Nephron (organoid): ENCODE data around the gene SF3B2.
A peak's percentile ranks its signal among the peaks of the same experiment; 100 is the strongest.

Source experiments
- H3K27ac Mint-ChIP-seq, 3 experiments: 2 replicates each; pipeline ENCODE4 v1.8.0; 2020; ENCODE audit warnings: mixed read lengths in 3 of 3, mild to moderate bottlenecking in 2 of 3, moderate library complexity in 1 of 3
- H3K27me3 Mint-ChIP-seq: 2 replicates; pipeline ENCODE4 v1.8.0; 2021; ENCODE audit warnings: low read depth, mild to moderate bottlenecking, moderate library complexity, mixed read lengths
- H3K36me3 Mint-ChIP-seq: 2 replicates; pipeline ENCODE4 v1.8.0; 2020; ENCODE audit warnings: low read depth, mixed read lengths
- H3K4me1 Mint-ChIP-seq: 2 replicates; pipeline ENCODE4 v1.8.0; 2020; ENCODE audit warnings: mixed read lengths
- H3K4me3 Mint-ChIP-seq, 3 experiments: 2 replicates each; pipeline ENCODE4 v1.8.0; 2020; ENCODE audit warnings: mild to moderate bottlenecking in 3 of 3, mixed read lengths in 3 of 3, moderate library complexity in 2 of 3
- H3K9me3 Mint-ChIP-seq: 2 replicates; pipeline ENCODE4 v1.8.0; 2020; ENCODE audit warnings: mixed read lengths
- CTCF ChIP-seq, 3 experiments: fragments of 200-600 bp; sonication (generic); IDR thresholded peaks; one replicate each; pipeline ENCODE4 v1.5.0; 2021; ENCODE audit warnings: antibody characterized with exemption in 3 of 3; ENCODE audit not compliant: unreplicated experiment in 3 of 3

The SF3B2 gene

GRCh38 chr11:66042227-66042995 lies 9.8 kb upstream of the SF3B2 start:
- TF ChIP-seq CTCF (IDR thresholded peaks at IDR 0.05; ENCODE audit: unreplicated experiment in 3 of 3) = no peak
- peaks cover 3% of the 10 kb centered on the region for H3K27me3 Mint-ChIP-seq
- H3K4me1 Mint-ChIP-seq = no peaks in the 10 kb centered on the region
- no peak overlapping the region for H3K4me3 Mint-ChIP-seq
- H3K36me3 Mint-ChIP-seq = no peaks in the 10 kb centered on the region
- H3K9me3 Mint-ChIP-seq = peaks cover 5% of the 10 kb centered on the region
- no peak overlapping the region for H3K27ac Mint-ChIP-seq

DNA sequence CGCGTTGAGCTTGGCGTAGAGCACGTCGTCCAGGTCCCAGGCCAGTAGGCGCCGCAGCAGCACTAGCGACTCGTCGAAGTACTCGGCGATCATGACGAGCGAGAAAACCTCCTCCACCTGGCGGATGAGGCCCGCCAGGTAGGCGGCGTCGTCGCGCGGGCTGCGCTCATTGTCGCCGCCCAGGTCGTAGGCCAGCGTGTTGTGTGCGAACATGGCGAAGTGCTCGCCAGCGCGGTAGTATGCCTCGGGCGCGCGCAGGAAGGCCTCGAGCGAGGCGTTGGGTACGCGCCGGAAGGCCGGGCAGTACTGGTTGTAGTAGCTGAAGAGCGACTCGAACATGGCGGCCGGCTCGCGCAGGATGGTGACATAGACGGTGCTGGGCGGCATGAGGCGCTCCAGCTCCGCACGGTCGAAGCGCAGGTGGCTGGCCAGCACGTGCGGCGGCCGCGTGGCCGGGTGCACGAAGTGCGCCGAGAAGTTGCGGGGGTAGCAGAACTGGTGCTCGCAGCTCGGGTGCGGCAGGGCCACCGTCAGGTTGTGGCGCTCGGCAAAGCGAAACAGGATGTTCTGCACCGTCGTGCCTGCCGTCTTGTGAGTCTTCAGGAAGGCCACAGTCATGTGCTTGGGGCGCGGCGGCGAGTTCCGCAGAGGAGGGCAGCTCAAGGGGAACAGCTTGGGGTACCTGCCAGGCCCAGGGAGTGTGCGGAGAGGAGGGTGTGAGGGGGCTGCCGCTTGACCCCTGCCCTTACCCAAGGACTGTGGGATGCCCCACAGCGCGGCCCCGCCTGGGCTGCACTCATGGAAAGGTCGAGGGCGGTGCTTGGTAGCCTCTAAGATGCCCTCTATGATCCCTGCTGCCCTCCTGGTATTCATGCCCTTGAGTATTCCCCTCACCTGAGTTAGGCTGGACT lies 8.9 kb upstream of the SF3B2 start:
- TF ChIP-seq CTCF (IDR thresholded peaks at IDR 0.05; ENCODE audit: unreplicated experiment in 3 of 3) = no peak
- Mint-ChIP-seq H3K27me3 (peaks cover 3% of the 10 kb centered on the region), H3K4me1 (peaks cover 7% of the 10 kb centered on the region), H3K27ac (no peak overlapping the region), H3K9me3 (no peaks in the 10 kb centered on the region), H3K4me3 (no peak overlapping the region), H3K36me3 (no peaks in the 10 kb centered on the region)

GRCh38 chr11:66044757-66045156 lies 7.4 kb upstream of the SF3B2 start:
- no peak overlapping the region for H3K27ac Mint-ChIP-seq
- no peak overlapping the region for H3K4me3 Mint-ChIP-seq
- no peaks in the 10 kb centered on the region for H3K36me3 Mint-ChIP-seq
- no peaks in the 10 kb centered on the region for H3K9me3 Mint-ChIP-seq
- H3K27me3 Mint-ChIP-seq = peaks cover 3% of the 10 kb centered on the region
- TF ChIP-seq CTCF (IDR thresholded peaks at IDR 0.05; ENCODE audit: unreplicated experiment in 3 of 3) = no peak
- H3K4me1 Mint-ChIP-seq = peaks cover 8% of the 10 kb centered on the region

DNA sequence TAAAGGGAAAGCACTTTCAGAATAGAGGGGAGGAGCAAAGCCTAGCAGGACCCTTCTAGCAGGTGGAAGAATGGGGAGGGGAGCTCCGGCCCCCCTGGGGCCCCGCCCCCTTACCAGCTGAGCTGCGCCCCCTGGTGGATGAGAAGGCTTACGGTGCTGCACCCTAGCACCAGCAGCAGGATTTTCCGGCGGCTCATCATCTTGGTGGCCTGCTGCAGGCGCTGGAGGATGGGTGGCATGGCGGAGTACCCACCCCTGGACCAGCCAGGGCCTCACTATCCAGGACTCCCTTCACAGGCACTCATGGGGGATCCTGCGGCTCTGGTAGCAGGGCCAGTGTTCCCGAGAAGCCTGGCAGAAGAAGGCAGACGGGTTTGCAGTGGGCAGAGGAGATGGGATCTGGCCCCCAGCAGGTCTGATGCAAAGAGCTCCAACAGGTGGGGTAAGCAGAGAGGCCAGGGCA lies 7.0 kb upstream of the SF3B2 start:
- peak; percentile 88 to 94 (median 93) for TF ChIP-seq CTCF (IDR thresholded peaks at IDR 0.05; ENCODE audit: unreplicated experiment in 3 of 3)
- H3K27ac Mint-ChIP-seq = no peak overlapping the region
- no peaks in the 10 kb centered on the region for H3K9me3 Mint-ChIP-seq
- no peaks in the 10 kb centered on the region for H3K36me3 Mint-ChIP-seq
- peaks cover 3% of the 10 kb centered on the region for H3K27me3 Mint-ChIP-seq
- H3K4me1 Mint-ChIP-seq = peaks cover 8% of the 10 kb centered on the region
- H3K4me3 Mint-ChIP-seq = no peak overlapping the region

- H3K9me3 Mint-ChIP-seq = no peaks in the 10 kb centered on the region
- peaks cover 20% of the 10 kb centered on the region for H3K4me1 Mint-ChIP-seq
- no peaks in the 10 kb centered on the region for H3K27me3 Mint-ChIP-seq
- TF ChIP-seq CTCF (IDR thresholded peaks at IDR 0.05; ENCODE audit: unreplicated experiment in 3 of 3) = no peak
- peak overlapping the region in 1 of 3 experiments; percentile 88 for H3K27ac Mint-ChIP-seq
- H3K4me3 Mint-ChIP-seq = no peak overlapping the region
- no peaks in the 10 kb centered on the region for H3K36me3 Mint-ChIP-seq
Measured at GRCh38 chr11:66046901-66047300, 5.3 kb upstream of the SF3B2 start.
